DOHH2 (cell line): ENCODE data around the gene USP8.

Experiments
- CTCF ChIP-seq: fragments of 200-600 bp; sonication (generic); IDR thresholded peaks from one replicate; pipeline ENCODE4 v1.5.1; 2014; ENCODE audit warnings: antibody characterized with exemption, mild to moderate bottlenecking, low read depth, low read length; ENCODE audit not compliant: poor library complexity, severe bottlenecking
- EZH2phosphoT487 ChIP-seq: fragments of 200-600 bp; sonication (generic); IDR thresholded peaks from 2 replicates; pipeline ENCODE4 v1.6.1; 2017; ENCODE audit warnings: borderline replicate concordance, mild to moderate bottlenecking, antibody characterized with exemption, low read length, moderate library complexity, mixed read lengths

GRCh38 chr15:50556642-50557371 lies 132.6 kb downstream of the USP8 start:
- TF ChIP-seq CTCF (no peak), EZH2phosphoT487 (no peak)
